Measurements from ENCODE around the gene IGFN1. TPM values are rescaled to one million over a fixed set of nuclear protein-coding genes. Genes with fewer than 3 reads are reported as not detected.

IGFN1 gene
- total and polyA plus RNA-seq, 10 of the 15 experiments (the other 5 are each of a cell fraction or from before 2014, with no cell fraction given) = not detected

GRCh38 chr1:201183753-201184152, 6.9 kb upstream of the IGFN1 start:
- Histone ChIP-seq H4K20me1 (ENCODE audit: control insufficient read depth, insufficient read depth) (no peaks in the 10 kb centered on the region), H3K4me1 (ENCODE audit: control insufficient read depth, insufficient read depth, low read length) (no peaks in the 10 kb centered on the region), H3K9me3 (replicated peaks; ENCODE audit: control insufficient read depth, insufficient read depth, low read length) (no peaks in the 10 kb centered on the region), H3K36me3 (ENCODE audit: control insufficient read depth in 2 of 2, insufficient read depth in 2 of 2, low read length in 1 of 2) (no peaks in the 10 kb centered on the region), H3K4me3 (no peak overlapping the region), H3K9ac (ENCODE audit: control insufficient read depth, insufficient read depth, low read length) (no peak overlapping the region), H3K27ac (ENCODE audit: control insufficient read depth, insufficient read depth) (no peak overlapping the region), H3K27me3 (replicated peaks in 1 of 2; ENCODE audit: control insufficient read depth in 2 of 2, insufficient read depth in 2 of 2, low read length in 1 of 2) (peaks cover 2 to 3% of the 10 kb centered on the region in 2 experiments), H3K79me2 (ENCODE audit: control insufficient read depth, insufficient read depth, low read length) (no peaks in the 10 kb centered on the region), H2AFZ (ENCODE audit: control insufficient read depth, low read depth, low read length) (no peak overlapping the region), H3K4me2 (ENCODE audit: control insufficient read depth, insufficient read depth) (no peak overlapping the region)
- intact Hi-C loops (cut with micrococcal nuclease; ENCODE audit: unreplicated experiment) = no loop called here
- in situ Hi-C loops (cut with MboI) = no loop called here
- POLR2A ChIA-PET = no interaction called here
- SMC1A ChIA-PET (ENCODE audit: uncharacterized antibody, unreplicated experiment) = interaction anchor here (1.0 to 1.2 kb wide), 2 partner anchors 29 to 33 kb away, joined by 3 to 4 read pairs; partner anchors contain the start of gene TMEM9
- CTCF ChIA-PET = interaction anchor here (0.7 kb wide), 1 partner anchor 35 kb away, joined by 4 read pairs; no protein-coding TSS in a partner anchor
- WGBS (ENCODE audit: insufficient coverage, insufficient replicate concordance, low lambda C conversion rate, missing lambda C conversion rate) = 72% methylated on average over 5 of the region's 5 CpGs
- RAD21 ChIA-PET (ENCODE audit: unreplicated experiment) = no interaction called here
- ATAC-seq = no peak
- BruUV-seq (replicated peaks) = no TSS peak
- DNase-seq (ENCODE audit: low read depth, low spot score) = no peak
- TF ChIP-seq USF1 (IDR thresholded peaks at IDR 0.05; ENCODE audit: borderline replicate concordance, extremely low read length, insufficient read depth, low read depth, low read length) = no peak
- TF ChIP-seq TAF1 (IDR thresholded peaks at IDR 0.05; ENCODE audit: borderline replicate concordance, low read depth, low read length) = no peak
- no peak for TF ChIP-seq BRCA1 (IDR thresholded peaks at IDR 0.05; ENCODE audit: low read depth, low read length)
- TF ChIP-seq EGR1 (IDR thresholded peaks at IDR 0.05; ENCODE audit: borderline replicate concordance in 1 of 2, low read depth in 2 of 2, low read length in 2 of 2) = no peak
- no peak for TF ChIP-seq MYB (IDR thresholded peaks at IDR 0.05; ENCODE audit: borderline replicate concordance, low read depth, low read length)
- TF ChIP-seq SUPT20H (IDR thresholded peaks at IDR 0.05; ENCODE audit: borderline replicate concordance, control insufficient read depth, low read depth, low read length) = no peak
- no peak for TF ChIP-seq SRF (IDR thresholded peaks at IDR 0.05; ENCODE audit: low read depth in 2 of 2, low read length in 2 of 2)
- TF ChIP-seq BACH1 (IDR thresholded peaks at IDR 0.05; ENCODE audit: borderline replicate concordance) = no peak
- no peak for TF ChIP-seq NR2C2 (IDR thresholded peaks at IDR 0.05; ENCODE audit: borderline replicate concordance, control insufficient read depth, insufficient read length, low read depth)
- no peak for TF ChIP-seq CBFB (IDR thresholded peaks at IDR 0.05; ENCODE audit: low read depth)
- no peak for FAIRE-seq

Measured in GM12878 (cell line).